Smooth muscle cell of the brain vasculature (primary cell): Measurements from ENCODE around the gene SLAMF7.

ENCODE experiments used
- DNase-seq: peaks from one replicate; pipeline ENCODE4 v3.0.0-alpha.2; 2012; ENCODE audit warnings: low read depth, low spot score

The SLAMF7 gene

GRCh38 chr1:160745551-160745950 is 6.5 kb downstream of the SLAMF7 start:
- DNase-seq: no peak

GRCh38 chr1:160746836-160747500 is 7.9 kb downstream of the SLAMF7 start:
- no peak for DNase-seq

GRCh38 chr1:160747717-160748116 is 8.7 kb downstream of the SLAMF7 start:
- DNase-seq: no peak

GRCh38 chr1:160748181-160748877 is 9.3 kb downstream of the SLAMF7 start:
- DNase-seq: no peak

- DNase-seq: no peak
Observed at GRCh38 chr1:160748878-160749269, 9.8 kb downstream of the SLAMF7 start.

- DNase-seq: no peak
Observed at GRCh38 chr1:160750608-160751007, 11.6 kb downstream of the SLAMF7 start.

GRCh38 chr1:160752406-160752805 is 13.4 kb downstream of the SLAMF7 start:
- no peak for DNase-seq

GRCh38 chr1:160752924-160753323 is 13.9 kb downstream of the SLAMF7 start:
- DNase-seq: no peak

- DNase-seq: no peak
Observed at GRCh38 chr1:160753594-160753993, 14.5 kb downstream of the SLAMF7 start.

GRCh38 chr1:160755461-160755860 is 16.4 kb downstream of the SLAMF7 start:
- DNase-seq: no peak

GRCh38 chr1:160755911-160756848 is 17.1 kb downstream of the SLAMF7 start:
- no peak for DNase-seq

GRCh38 chr1:160756849-160757201 is 17.8 kb downstream of the SLAMF7 start:
- no peak for DNase-seq

GRCh38 chr1:160758521-160758920 is 19.5 kb downstream of the SLAMF7 start:
- no peak for DNase-seq

- no peak for DNase-seq
Observed at GRCh38 chr1:160759740-160760139, 20.7 kb downstream of the SLAMF7 start.

GRCh38 chr1:160761046-160761445 is 22.0 kb downstream of the SLAMF7 start:
- DNase-seq: no peak

GRCh38 chr1:160761886-160762285 is 22.8 kb downstream of the SLAMF7 start:
- DNase-seq: no peak

GRCh38 chr1:160763993-160764392 is 24.9 kb downstream of the SLAMF7 start:
- no peak for DNase-seq

- no peak for DNase-seq
Observed at GRCh38 chr1:160767395-160768294, 28.6 kb downstream of the SLAMF7 start.

- DNase-seq: no peak
Observed at GRCh38 chr1:160768295-160768657, 29.2 kb downstream of the SLAMF7 start.

- no peak for DNase-seq
Observed at GRCh38 chr1:160772331-160772730, 33.3 kb downstream of the SLAMF7 start.

GRCh38 chr1:160773093-160773492 is 34.0 kb downstream of the SLAMF7 start:
- DNase-seq: no peak
